Fibroblast of gingiva (primary cell): Measurements from ENCODE around the gene DBH.

Source experiments
- DNase-seq: peaks from one replicate; pipeline ENCODE4 v3.0.0-alpha.2; 2011; ENCODE audit warnings: low read depth

Gene DBH

DNA sequence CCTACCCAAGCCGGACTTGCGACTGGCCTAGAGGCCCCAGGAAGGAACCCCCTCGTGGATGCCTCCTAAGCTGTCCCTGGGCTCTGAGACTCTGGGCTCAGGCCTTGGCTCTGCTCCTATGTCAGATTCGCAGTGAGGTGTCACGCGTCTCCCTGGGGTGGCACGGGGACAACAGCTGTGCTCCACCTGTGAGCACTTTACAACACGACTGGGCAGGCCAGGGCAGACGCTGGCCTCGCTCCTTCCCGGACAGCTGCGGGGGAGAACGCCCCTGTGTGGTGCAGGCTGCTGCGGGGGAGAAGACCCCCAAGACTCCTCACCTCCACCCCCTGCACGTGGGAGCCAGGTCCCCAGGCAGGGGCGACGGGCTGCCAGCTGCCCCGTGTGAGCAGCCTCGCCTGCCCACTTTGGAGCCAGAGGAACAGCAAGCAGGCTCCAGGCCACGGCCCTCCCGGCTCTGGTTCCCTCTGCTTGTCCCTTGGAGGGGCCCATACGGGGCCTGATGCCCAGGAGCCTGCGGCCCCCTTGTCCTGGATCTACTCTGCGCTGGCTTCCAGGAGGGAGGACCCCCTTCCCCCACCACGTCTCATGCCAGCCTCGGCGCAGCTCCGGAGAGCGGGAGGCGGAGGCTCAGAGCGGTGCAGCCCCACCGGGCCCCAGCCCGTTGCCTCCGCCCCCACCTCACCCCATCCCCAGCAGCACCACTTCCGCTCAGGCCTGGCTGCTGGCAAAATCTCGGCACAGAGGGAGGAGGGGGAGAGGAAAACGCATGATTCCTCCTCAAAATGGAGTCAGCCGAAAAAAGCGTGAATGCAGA lies 66.0 kb downstream of the DBH start:
- no peak for DNase-seq

DNA sequence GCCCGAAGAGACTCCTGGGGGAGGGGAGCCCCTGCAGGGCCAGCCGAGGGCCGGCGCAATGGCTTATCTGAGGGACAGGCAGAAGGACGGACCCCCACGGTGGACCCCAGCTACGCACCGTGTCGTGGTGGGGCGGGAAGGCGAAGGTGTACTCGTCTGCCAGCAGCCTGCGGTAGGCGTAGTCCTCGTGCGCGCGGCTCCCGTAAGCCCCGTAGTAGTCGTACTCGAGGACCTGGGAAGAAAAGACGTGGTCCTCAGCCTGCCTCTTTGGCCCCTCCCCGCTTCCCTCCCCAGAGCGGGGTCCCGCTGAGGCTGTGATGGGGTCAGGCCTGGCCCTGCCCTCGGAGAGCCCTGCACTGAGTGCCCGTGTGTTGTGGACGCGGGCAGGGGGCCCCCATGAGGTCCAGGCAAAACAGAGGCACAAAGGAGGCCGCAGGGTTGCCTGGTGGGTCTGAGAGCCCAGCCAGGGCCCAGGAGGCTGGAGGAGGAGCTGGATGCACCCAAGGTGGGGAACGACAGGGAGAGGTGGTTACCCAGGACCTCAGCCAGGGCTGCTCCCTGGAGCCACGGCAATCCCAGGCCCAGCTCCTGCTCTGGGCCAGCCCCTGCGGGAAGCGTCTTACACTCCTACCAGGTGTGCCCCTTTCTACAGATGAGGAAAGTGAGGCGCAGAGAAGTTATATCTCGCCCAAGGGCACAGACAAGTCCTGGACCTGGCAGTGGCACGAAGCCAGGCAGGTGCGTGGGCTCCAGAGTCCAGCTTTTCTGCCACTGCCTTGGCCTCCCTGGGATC lies 66.8 kb downstream of the DBH start:
- DNase-seq, result no peak

DNA sequence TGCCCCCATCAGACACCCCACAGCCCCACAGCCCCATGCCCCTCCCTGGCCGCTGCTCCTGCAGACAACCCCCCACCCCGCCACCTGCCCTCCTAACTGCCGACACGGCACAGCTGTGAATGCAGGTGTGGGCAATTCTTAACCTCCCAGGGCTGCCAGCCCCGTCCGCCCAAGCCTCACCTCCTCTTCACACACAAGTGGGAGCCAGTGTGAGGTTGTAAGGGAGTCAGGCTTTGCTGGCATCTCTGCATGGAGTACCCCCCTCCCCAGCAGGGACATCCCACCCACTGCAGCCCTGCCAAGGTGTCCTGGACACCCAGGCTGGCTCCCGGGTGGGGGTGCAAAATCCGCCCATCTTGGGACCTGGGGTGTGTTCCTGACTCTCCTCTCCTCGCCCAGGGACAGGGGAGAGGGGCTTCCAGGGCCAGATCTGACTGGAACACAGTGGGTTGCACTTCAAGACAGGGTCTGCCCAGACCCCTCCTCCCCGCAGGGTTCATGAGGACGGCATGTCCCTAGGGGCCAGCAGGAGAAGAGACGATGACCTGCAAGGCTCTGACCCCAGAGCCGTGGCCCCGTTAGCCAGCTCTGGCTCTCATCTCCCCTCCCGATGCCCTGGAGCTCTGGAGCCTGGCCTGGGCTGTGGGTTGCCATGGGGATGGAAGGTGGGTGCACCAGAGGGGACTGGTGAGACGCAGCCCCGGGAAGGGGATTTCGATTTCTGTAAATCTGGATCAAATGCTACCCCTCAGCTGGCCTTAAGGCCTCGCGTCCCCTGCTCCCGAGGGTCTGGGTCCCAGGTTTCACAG lies 67.6 kb downstream of the DBH start:
- DNase-seq, result no peak

DNA sequence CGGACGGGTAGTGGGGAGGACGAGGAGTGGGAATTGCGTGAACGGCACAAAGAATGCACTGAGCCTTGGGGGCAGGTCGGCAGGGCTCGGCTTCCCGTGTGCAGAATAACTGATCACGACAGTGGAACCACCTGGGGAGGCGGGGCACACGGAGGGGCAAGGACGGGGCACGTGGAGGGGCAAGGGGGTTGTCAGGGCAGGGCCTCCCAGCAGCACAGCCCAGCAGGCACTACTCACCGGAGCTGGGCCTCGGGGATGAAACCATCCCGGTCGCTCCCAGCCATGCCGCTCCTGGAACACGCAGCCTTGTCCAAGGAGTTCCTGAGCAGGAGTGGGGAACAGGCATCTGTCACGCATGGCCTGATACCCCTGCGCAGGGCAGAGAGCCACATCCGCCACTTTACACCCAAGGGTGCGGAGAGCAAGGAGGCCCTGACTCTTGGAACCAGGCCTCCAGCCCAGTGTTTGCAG lies 68.6 kb downstream of the DBH start:
- DNase-seq, result no peak

DNA sequence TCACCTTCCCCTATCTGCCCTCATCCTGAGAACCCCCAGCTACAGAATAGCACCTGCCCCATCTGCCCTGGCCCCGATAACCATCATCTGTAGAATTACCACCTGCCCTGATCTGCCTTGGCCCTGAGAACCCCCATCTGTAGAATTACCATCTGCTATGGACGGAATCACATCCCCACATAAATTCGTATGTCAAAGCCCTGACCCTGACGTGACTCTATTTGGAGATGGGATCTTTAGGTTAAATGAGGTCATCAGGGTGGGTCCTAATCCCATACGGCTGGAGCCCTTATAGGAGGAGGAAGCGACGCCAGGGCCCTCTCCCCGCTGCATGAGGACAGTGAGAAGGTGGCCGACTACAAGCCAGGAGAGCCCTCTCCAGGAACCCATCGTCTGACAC lies 69.4 kb downstream of the DBH start:
- DNase-seq, result no peak

DNA sequence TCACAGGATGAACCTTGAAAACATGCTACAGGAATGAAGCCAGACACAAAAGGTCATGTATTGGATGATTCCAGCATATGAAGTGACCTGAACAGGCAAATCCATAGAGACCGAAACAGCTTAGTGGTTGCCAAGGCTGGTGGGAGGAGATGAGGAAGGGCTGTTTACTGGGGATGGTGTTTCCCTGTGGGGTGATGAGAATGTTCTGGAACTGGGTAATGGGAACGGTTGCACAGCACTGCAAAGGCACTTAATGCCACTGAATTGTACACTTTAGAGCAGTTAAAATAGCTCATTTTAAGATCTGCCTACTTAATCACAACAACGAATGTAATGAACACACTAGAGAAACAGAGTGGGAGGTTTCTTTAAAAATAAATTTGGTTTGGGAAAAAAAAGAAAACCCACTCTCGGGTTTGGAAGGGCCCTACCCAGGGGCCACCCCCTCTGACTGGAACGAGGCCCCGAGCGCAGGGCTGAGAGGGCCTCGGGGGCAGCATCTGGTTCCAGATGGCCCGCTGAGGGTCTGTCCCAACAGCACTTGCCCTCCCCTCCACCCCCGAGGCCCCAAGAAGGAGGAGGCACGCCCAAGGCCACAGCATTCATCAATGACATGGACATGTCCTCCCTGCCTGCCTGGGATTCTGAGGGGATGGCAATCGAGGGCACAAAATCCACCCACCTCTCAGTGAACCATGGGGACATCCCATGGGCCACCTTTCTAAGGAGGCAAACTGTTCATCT lies 70.3 kb downstream of the DBH start:
- DNase-seq, result no peak

DNA sequence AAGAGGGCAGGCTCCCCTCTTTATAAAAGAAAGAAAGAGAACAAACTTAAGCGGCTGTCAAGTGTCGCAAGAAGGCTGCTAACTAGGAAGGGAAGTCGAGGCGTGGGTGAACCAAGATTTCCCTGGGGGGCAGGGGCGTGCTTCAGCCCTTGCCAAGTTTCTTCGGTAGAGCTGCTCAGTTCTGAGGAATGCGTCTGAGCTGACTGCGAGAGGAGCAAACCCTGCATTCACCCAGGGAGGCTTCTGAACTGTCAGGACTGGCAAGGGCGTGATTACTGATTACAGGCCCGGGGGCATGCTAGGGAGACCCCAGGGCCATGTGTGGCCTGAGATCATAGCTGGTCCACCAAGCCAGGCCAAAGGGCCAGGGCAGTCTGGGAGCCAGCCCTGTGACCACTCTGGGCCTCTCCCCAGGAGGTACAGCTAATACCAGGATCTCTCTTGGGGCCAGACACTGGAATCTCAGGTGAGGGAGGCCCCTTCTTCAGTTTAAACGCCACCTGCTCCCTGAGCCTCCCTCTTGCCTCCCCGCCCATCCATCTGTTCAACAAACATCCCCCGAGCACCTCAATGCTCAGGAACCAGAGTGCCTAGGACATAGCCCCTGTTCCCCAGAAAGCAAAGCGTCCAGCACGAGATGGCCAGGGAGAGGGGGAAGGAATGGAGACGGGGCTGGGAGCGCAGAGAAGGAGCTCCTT lies 71.1 kb downstream of the DBH start:
- no peak for DNase-seq

DNA sequence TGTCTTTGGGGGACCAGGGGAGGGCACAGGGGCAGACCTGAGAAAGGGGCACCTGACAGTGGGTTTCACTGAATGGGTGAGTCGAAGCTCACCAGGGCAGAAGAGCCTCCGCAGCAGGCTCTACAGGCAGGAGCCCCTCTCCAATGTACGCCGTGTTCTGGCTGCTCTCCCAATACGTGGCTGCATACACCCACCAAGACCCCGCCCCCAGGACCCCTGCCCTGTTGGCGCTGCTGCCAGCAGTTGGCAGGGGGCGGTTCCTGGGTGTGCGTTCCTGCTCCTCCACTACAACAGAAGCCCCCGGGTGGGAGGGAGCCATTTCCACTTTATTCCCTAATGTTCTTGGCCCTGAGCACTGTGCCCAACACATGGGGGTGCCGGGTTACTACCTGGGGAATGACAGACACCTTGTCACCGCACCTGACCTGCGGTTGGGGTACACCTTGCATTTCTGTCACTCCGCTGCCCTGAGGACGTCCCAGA lies 71.6 kb downstream of the DBH start:
- DNase-seq, result no peak

DNA sequence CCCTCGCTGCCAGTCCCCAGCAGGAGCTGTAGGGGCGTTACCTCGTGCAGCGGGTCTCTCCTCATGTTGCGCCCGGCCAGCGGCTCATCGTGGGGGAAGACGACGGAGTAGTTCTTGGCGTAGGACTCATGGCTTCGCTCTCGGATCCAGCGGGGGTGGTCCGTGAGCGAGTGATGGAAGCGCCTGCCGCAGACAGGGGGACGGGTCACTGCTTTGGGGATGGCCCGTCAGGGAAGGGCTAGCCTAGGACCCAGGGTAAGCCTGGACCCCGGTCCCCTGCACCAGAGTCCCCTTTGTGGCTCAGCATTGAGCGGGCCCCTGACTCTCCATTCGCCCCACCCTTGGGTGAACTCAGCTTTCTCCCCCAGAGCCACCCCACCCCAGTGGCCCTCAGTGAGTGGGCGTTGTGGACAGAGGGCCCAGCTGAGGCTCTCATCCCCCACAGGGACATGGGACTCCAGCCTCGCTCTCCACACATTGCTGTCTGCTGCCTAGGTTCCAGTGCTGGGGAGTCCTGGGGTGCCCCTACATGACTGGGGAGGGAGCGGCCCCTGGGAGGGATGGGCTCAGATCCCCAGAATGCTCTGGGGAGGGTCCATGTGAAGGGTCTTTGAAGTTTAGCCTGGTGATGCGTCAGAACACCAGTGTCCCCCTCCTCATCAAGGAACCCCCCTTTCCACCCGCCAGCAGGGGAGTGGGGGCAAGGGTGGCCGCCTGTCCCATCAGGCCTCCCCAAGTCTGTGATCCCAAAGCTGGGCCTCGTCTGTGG lies 72.3 kb downstream of the DBH start:
- DNase-seq, result no peak
